ENCODE measurements around the gene SLC35D2. TPM values are rescaled to one million over a fixed set of nuclear protein-coding genes. Genes with fewer than 3 reads are reported as not detected.
"Not testable (repeated sequence)": the region's sequence is repeated elsewhere in the genome, so short reads cannot be mapped to it uniquely, and the experiment has no call there.

The SLC35D2 gene
- total RNA-seq, 4 donors from 2014 or later: 35.4 to 91.3 (median 72.7) TPM

- no peak for TF ChIP-seq EP300 (IDR thresholded peaks at IDR 0.05; ENCODE audit: low read depth)
- TF ChIP-seq POLR2AphosphoS5 (IDR thresholded peaks at IDR 0.05): no peak
- TF ChIP-seq POLR2A (IDR thresholded peaks at IDR 0.05): no peak
- TF ChIP-seq, protein P1, sequence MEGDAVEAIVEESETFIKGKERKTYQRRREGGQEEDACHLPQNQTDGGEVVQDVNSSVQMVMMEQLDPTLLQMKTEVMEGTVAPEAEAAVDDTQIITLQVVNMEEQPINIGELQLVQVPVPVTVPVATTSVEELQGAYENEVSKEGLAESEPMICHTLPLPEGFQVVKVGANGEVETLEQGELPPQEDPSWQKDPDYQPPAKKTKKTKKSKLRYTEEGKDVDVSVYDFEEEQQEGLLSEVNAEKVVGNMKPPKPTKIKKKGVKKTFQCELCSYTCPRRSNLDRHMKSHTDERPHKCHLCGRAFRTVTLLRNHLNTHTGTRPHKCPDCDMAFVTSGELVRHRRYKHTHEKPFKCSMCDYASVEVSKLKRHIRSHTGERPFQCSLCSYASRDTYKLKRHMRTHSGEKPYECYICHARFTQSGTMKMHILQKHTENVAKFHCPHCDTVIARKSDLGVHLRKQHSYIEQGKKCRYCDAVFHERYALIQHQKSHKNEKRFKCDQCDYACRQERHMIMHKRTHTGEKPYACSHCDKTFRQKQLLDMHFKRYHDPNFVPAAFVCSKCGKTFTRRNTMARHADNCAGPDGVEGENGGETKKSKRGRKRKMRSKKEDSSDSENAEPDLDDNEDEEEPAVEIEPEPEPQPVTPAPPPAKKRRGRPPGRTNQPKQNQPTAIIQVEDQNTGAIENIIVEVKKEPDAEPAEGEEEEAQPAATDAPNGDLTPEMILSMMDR (IDR thresholded peaks at IDR 0.05): no peak
- DNase-seq: no peak
- Histone ChIP-seq H3K9me3 (no peaks in the 10 kb centered on the region), H3K36me3 (no peaks in the 10 kb centered on the region), H3K27me3 (no peaks in the 10 kb centered on the region), H3K4me3 (no peak overlapping the region), H3K27ac (peak overlapping the region in 3 of 4 donors; percentile 28 to 65 (median 54)), H3K4me1 (peaks cover 9 to 64% (median 39%) of the 10 kb centered on the region in 4 donors)
- intact Hi-C loops (cut with DNase I; ENCODE audit: low total_unique reads) (no loop called here), in situ Hi-C loops (cut with MboI; ENCODE audit: low pct_ligation_motif_present in 1 of 4, low pct_unique_long_range_greater_than_20kb in 1 of 4, low sequenced_read_pairs in 3 of 4) (no loop called here)
- WGBS, 2 donors (ENCODE audit: low coverage in 1 of 2): 89% methylated on average over 3 of the region's 3 CpGs; no CpG with 5 or more reads in 1 of the 2 donors
Measured at GRCh38 chr9:96378187-96378586, 5.3 kb downstream of the SLC35D2 start.

- Histone ChIP-seq H3K36me3 (no peaks in the 10 kb centered on the region), H3K4me3 (no peak overlapping the region), H3K27ac (peak overlapping the region; percentile 28 to 65 (median 55)), H3K4me1 (peaks cover 9 to 57% (median 33%) of the 10 kb centered on the region in 4 donors), H3K27me3 (no peaks in the 10 kb centered on the region), H3K9me3 (no peaks in the 10 kb centered on the region)
- no peak for DNase-seq
- in situ Hi-C loops (cut with MboI; ENCODE audit: low pct_ligation_motif_present in 1 of 4, low pct_unique_long_range_greater_than_20kb in 1 of 4, low sequenced_read_pairs in 3 of 4) (no loop called here), intact Hi-C loops (cut with DNase I; ENCODE audit: low total_unique reads) (no loop called here)
- 54 to 86% methylated on average over 8 to 13 of the region's 13 CpGs for WGBS, 2 donors (ENCODE audit: low coverage in 1 of 2)
- TF ChIP-seq POLR2AphosphoS5 (IDR thresholded peaks at IDR 0.05) (peak in 2 of 3 donors; percentile 29 to 46), EP300 (IDR thresholded peaks at IDR 0.05; ENCODE audit: low read depth) (no peak)
Measured at GRCh38 chr9:96376891-96377874, 6.3 kb downstream of the SLC35D2 start.

DNA sequence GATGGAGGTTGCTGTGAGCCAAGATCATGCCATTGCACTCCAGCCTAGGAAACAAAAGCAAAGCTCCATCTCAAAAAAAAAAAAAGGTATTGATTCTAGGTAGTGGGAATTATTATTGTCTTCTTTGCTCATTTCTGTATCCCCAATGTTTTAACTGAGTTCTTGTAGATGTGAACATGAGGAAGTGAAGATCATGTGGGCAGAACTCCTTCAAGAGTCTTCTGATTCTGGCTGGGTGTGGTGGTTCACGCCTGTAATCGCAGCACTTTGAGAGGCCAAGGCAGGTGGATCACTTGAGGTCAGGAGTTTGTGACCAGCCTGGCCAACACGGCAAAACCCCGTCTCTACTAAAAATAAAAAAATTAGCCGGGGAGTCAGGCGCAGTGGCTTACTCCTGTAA lies 8.0 kb downstream of the SLC35D2 start:
- H3K36me3 ChIP-seq; in situ Hi-C loops (cut with MboI; ENCODE audit: low pct_ligation_motif_present in 1 of 4, low pct_unique_long_range_greater_than_20kb in 1 of 4, low sequenced_read_pairs in 3 of 4); H3K9me3 ChIP-seq; H3K27me3 ChIP-seq; H3K4me3 ChIP-seq; H3K27ac ChIP-seq; DNase-seq; intact Hi-C loops (cut with DNase I; ENCODE audit: low total_unique reads): not testable (repeated sequence)
- peaks cover 9 to 41% (median 23%) of the 10 kb centered on the region in 4 donors for H3K4me1 ChIP-seq
- WGBS, 2 donors (ENCODE audit: low coverage in 1 of 2): 85% methylated on average over 4 to 6 of the region's 6 CpGs

- Histone ChIP-seq H3K27me3 (no peaks in the 10 kb centered on the region), H3K27ac (no peak overlapping the region), H3K4me3 (no peak overlapping the region), H3K4me1 (peaks cover 0 to 5% (median 4%) of the 10 kb centered on the region in 4 donors), H3K9me3 (no peaks in the 10 kb centered on the region), H3K36me3 (peaks cover 0 to 16% (median 7%) of the 10 kb centered on the region in 4 donors)
- in situ Hi-C loops (cut with MboI; ENCODE audit: low pct_ligation_motif_present in 1 of 4, low pct_unique_long_range_greater_than_20kb in 1 of 4, low sequenced_read_pairs in 3 of 4) (no loop called here), intact Hi-C loops (cut with DNase I; ENCODE audit: low total_unique reads) (no loop called here)
- TF ChIP-seq POLR2AphosphoS5 (IDR thresholded peaks at IDR 0.05) (no peak), EP300 (IDR thresholded peaks at IDR 0.05; ENCODE audit: low read depth) (no peak), POLR2A (IDR thresholded peaks at IDR 0.05) (no peak)
- TF ChIP-seq, protein P1 (IDR thresholded peaks at IDR 0.05): no peak
- DNase-seq: no peak
- 100% methylated on average over 1 of the region's 1 CpG for WGBS, 2 donors (ENCODE audit: low coverage in 1 of 2)
Measured at GRCh38 chr9:96367943-96368342, 15.6 kb downstream of the SLC35D2 start.

DNA sequence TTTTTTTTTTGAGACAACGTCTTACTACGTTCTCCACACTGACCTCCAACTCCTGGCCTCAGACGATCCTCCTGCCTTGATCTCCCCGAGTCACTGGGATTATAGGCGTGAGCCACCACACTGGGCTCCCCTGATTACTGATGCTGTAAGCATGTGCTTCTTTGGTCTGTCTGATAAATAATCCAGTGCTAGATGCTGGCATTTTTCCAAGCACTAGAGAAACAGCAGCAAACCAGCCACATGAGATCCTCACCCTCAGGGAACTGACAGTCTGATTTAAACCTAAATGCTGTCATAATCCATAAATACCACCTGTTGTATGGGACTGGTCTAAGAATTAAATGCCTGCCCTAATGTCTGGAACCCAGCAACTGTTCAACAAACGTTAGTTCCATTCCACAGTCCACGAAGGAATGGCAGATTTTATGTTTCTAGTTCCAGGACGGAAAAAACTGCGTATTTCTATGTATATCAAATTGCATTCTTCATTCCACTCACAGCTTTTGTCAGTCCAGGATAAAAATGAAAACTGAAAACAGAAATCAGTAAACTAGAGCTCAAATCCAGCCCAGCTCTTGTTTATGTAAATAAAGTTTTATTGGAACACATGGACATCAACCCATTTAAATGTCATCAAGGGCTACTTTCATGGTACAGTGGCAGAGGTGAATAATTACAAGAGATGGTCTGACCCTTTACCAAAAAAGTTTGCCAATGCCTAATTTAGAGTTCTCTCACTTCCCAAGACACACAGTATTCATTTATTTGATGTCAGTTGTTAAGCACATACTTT lies 20.1 kb downstream of the SLC35D2 start:
- peaks cover 0 to 28% (median 11%) of the 10 kb centered on the region in 4 donors for H3K36me3 ChIP-seq
- no peak overlapping the region for H3K4me3 ChIP-seq
- H3K9me3 ChIP-seq: no peaks in the 10 kb centered on the region
- 96 to 100% methylated on average over 3 to 9 of the region's 9 CpGs for WGBS, 2 donors (ENCODE audit: low coverage in 1 of 2)
- peaks cover 0 to 5% (median 4%) of the 10 kb centered on the region in 4 donors for H3K4me1 ChIP-seq
- H3K27me3 ChIP-seq: no peaks in the 10 kb centered on the region
- H3K27ac ChIP-seq: no peak overlapping the region
- TF ChIP-seq EP300 (IDR thresholded peaks at IDR 0.05; ENCODE audit: low read depth): no peak
- TF ChIP-seq POLR2A (IDR thresholded peaks at IDR 0.05): no peak
- DNase-seq: no peak
- intact Hi-C loops (cut with DNase I; ENCODE audit: low total_unique reads): no loop called here
- in situ Hi-C loops (cut with MboI; ENCODE audit: low pct_ligation_motif_present in 1 of 4, low pct_unique_long_range_greater_than_20kb in 1 of 4, low sequenced_read_pairs in 3 of 4): no loop called here

DNA sequence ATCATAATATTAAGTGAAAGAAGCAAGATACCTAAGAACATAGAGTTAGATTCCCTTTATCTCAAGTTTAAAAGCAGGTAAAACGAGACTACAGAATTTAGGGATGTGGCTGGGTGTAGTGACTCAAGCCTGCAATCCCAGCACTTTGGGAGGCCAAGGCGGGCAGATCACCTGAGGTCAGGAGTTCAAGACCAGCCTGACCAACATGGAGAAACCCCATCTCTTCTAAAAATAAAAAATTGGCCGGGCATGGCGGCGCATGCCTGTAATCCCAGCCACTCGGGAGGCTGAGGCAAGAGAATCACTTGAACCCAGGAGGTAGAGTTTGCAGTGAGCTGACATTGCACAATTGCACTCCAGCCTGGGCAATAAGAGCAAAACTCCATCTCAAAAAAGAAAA lies 21.4 kb downstream of the SLC35D2 start:
- H3K27me3 ChIP-seq; in situ Hi-C loops (cut with MboI; ENCODE audit: low pct_ligation_motif_present in 1 of 4, low pct_unique_long_range_greater_than_20kb in 1 of 4, low sequenced_read_pairs in 3 of 4); H3K27ac ChIP-seq; H3K9me3 ChIP-seq; DNase-seq; H3K4me3 ChIP-seq; H3K4me1 ChIP-seq; intact Hi-C loops (cut with DNase I; ENCODE audit: low total_unique reads): not testable (repeated sequence)
- 95 to 98% methylated on average over 5 to 6 of the region's 6 CpGs for WGBS, 2 donors (ENCODE audit: low coverage in 1 of 2)
- peaks cover 0 to 35% (median 14%) of the 10 kb centered on the region in 4 donors for H3K36me3 ChIP-seq
